Activated CD4-positive, alpha-beta T cell treated with anti-CD3 and anti-CD28 coated beads for 36 hours (primary cell): ENCODE measurements around the gene KLHDC8A. TPM values are rescaled to one million over a fixed set of nuclear protein-coding genes. Genes with fewer than 3 reads are reported as not detected.
A peak's percentile ranks its signal among the peaks of the same experiment; 100 is the strongest.
"Not testable (repeated sequence)": the region's sequence is repeated elsewhere in the genome, so short reads cannot be mapped to it uniquely, and the experiment has no call there.

Source experiments
- ATAC-seq: fragments of 200-7000 bp; cut with Tn5 transposase; one replicate; pipeline ENCODE4 v1.10.0; 2021; ENCODE audit warnings: mild to moderate bottlenecking, moderate library complexity
- CTCF ChIA-PET: fragments of 350-600 bp; sonication (Branson Sonifier 250); formaldehyde crosslinking; loops from one replicate; lab custom pipeline; 2021; ENCODE audit warnings: antibody characterized with exemption; lab: Charles Lee
- POLR2A ChIA-PET: fragments of 350-600 bp; sonication (Branson Sonifier 250); formaldehyde crosslinking; loops from one replicate; lab custom pipeline; 2021; ENCODE audit warnings: antibody characterized with exemption, inconsistent platforms; lab: Charles Lee
- DNase-seq: peaks from one replicate; pipeline ENCODE4 v3.0.0-alpha.2; 2020
- H3K27ac Mint-ChIP-seq: one replicate; pipeline ENCODE4 v1.8.0; 2021; ENCODE audit warnings: mixed read lengths
- H3K27me3 Mint-ChIP-seq: one replicate; pipeline ENCODE4 v1.8.0; 2021; ENCODE audit warnings: mixed read lengths
- H3K36me3 Mint-ChIP-seq: one replicate; pipeline ENCODE4 v1.8.0; 2021; ENCODE audit warnings: low read depth, mixed read lengths
- H3K4me1 Mint-ChIP-seq: one replicate; pipeline ENCODE4 v1.8.0; 2021; ENCODE audit warnings: mixed read lengths
- H3K4me3 Mint-ChIP-seq: one replicate; pipeline ENCODE4 v1.8.0; 2021; ENCODE audit warnings: mild to moderate bottlenecking, moderate library complexity, mixed read lengths
- H3K9me3 Mint-ChIP-seq: one replicate; pipeline ENCODE4 v1.8.0; 2021; ENCODE audit warnings: low read depth, mixed read lengths
- intact Hi-C, 2 experiments: fragments of 100-400 bp; cut with DNase I in 1 of 2; cut with micrococcal nuclease in 1 of 2; formaldehyde crosslinking; loops; one replicate each; pipeline versions ENCODE4 v1.14.2 to v1.15.1; 2022 to 2024; cut with DNase I, micrococcal nuclease
- total RNA-seq, 2 experiments: library from RNA; stranded (reverse); gene quantifications; one replicate each; pipeline ENCODE4 v1.2.3, GENCODE V29; 2021

KLHDC8A gene
- total RNA-seq, 2 experiments from 2014 or later = not detected

GRCh38 chr1:205297546-205298177 lies 59.1 kb downstream of the KLHDC8A start:
- ATAC-seq, H3K9me3 Mint-ChIP-seq, H3K27ac Mint-ChIP-seq, H3K4me3 Mint-ChIP-seq, DNase-seq, POLR2A ChIA-PET, intact Hi-C loops, H3K27me3 Mint-ChIP-seq, H3K36me3 Mint-ChIP-seq: not testable (repeated sequence)
- peaks cover 43% of the 10 kb centered on the region for H3K4me1 Mint-ChIP-seq
- CTCF ChIA-PET = interaction anchor here (0.6 to 2.1 kb wide), 5 partner anchors 17 to 278 kb away, joined by 3 to 5 read pairs (median 4); no protein-coding TSS in a partner anchor

GRCh38 chr1:205296154-205296553 lies 60.6 kb downstream of the KLHDC8A start:
- H3K27ac Mint-ChIP-seq = no peak overlapping the region
- intact Hi-C loops = no loop called here
- no peak overlapping the region for H3K4me3 Mint-ChIP-seq
- no peaks in the 10 kb centered on the region for H3K27me3 Mint-ChIP-seq
- CTCF ChIA-PET = interaction anchor here (0.7 to 1.4 kb wide), 3 partner anchors 20 to 58 kb away, joined by 3 read pairs; no protein-coding TSS in a partner anchor
- H3K4me1 Mint-ChIP-seq = peaks cover 46% of the 10 kb centered on the region
- H3K9me3 Mint-ChIP-seq = no peaks in the 10 kb centered on the region
- no peak for DNase-seq
- POLR2A ChIA-PET = no interaction called here
- peak; percentile 55 for ATAC-seq
- H3K36me3 Mint-ChIP-seq = peaks cover 2% of the 10 kb centered on the region

GRCh38 chr1:205294934-205295333 lies 61.8 kb downstream of the KLHDC8A start:
- no peaks in the 10 kb centered on the region for H3K27me3 Mint-ChIP-seq
- intact Hi-C loops = no loop called here
- ChIA-PET CTCF (interaction anchor here (0.6 to 3.1 kb wide), 8 partner anchors 19 to 415 kb away, joined by 3 to 23 read pairs (median 3); no protein-coding TSS in a partner anchor), POLR2A (interaction anchor here (1.8 kb wide), 1 partner anchor 21 kb away, joined by 4 read pairs; no protein-coding TSS in a partner anchor)
- DNase-seq (no peak), ATAC-seq (no peak)
- no peaks in the 10 kb centered on the region for H3K36me3 Mint-ChIP-seq
- H3K9me3 Mint-ChIP-seq = no peaks in the 10 kb centered on the region
- no peak overlapping the region for H3K27ac Mint-ChIP-seq
- H3K4me3 Mint-ChIP-seq = no peak overlapping the region
- peaks cover 46% of the 10 kb centered on the region for H3K4me1 Mint-ChIP-seq

- intact Hi-C loops = no loop called here
Measured at GRCh38 chr1:205294175-205294917, 62.4 kb downstream of the KLHDC8A start.

GRCh38 chr1:205293350-205294074 lies 63.2 kb downstream of the KLHDC8A start:
- Mint-ChIP-seq H3K27ac (peak overlapping the region; percentile 33), H3K27me3 (no peaks in the 10 kb centered on the region), H3K9me3 (no peaks in the 10 kb centered on the region), H3K36me3 (no peaks in the 10 kb centered on the region), H3K4me3 (no peak overlapping the region), H3K4me1 (peaks cover 56% of the 10 kb centered on the region)
- DNase-seq (no peak), ATAC-seq (no peak)
- CTCF ChIA-PET = interaction anchor here (0.7 to 3.1 kb wide), 7 partner anchors 11 to 42 kb away, joined by 3 to 23 read pairs (median 4); partner anchors contain the start of gene NUAK2
- POLR2A ChIA-PET = interaction anchor here (0.7 to 1.8 kb wide), 2 partner anchors 20 to 26 kb away, joined by 3 to 4 read pairs; no protein-coding TSS in a partner anchor
- intact Hi-C loops = no loop called here

More at GRCh38 chr1:205294175-205294917, 62.4 kb downstream of the KLHDC8A start:
- Mint-ChIP-seq H3K4me1 (peaks cover 49% of the 10 kb centered on the region), H3K27me3 (no peaks in the 10 kb centered on the region), H3K9me3 (no peaks in the 10 kb centered on the region), H3K36me3 (no peaks in the 10 kb centered on the region), H3K4me3 (no peak overlapping the region), H3K27ac (peak overlapping the region; percentile 33)
- ChIA-PET CTCF (interaction anchor here (0.6 to 3.1 kb wide), 12 partner anchors 10 to 415 kb away, joined by 3 to 23 read pairs (median 3); partner anchors contain the start of gene NUAK2), POLR2A (interaction anchor here (0.7 to 1.8 kb wide), 2 partner anchors 21 to 25 kb away, joined by 3 to 4 read pairs; no protein-coding TSS in a partner anchor)
- no peak for ATAC-seq
- DNase-seq = no peak

GRCh38 chr1:205291596-205291995 lies 65.1 kb downstream of the KLHDC8A start:
- H3K4me1 Mint-ChIP-seq = peaks cover 64% of the 10 kb centered on the region
- H3K36me3 Mint-ChIP-seq = no peaks in the 10 kb centered on the region
- peak; percentile 12 for ATAC-seq

GRCh38 chr1:205287767-205288559 lies 68.8 kb downstream of the KLHDC8A start:
- DNase-seq (peak; percentile 88), ATAC-seq (peak; percentile 68)
- CTCF ChIA-PET = interaction anchor here (0.6 to 23.1 kb wide), 15 partner anchors 8 to 562 kb away, joined by 3 to 760 read pairs (median 4); partner anchors contain the start of gene NUAK2
- Mint-ChIP-seq H3K4me3 (peak overlapping the region; percentile 29), H3K9me3 (no peaks in the 10 kb centered on the region), H3K27ac (peak overlapping the region; percentile 79), H3K4me1 (peaks cover 77% of the 10 kb centered on the region), H3K27me3 (no peaks in the 10 kb centered on the region), H3K36me3 (no peaks in the 10 kb centered on the region)
- intact Hi-C loops = loop anchor here (1.0 to 10.0 kb wide), 8 partner anchors 25 to 1963 kb away; partner anchors contain the start of genes DSTYK (in 1 of the 2), ELK4 (in 1 of the 2), MDM4 (in 1 of the 2) and NUAK2 (in 1 of the 2)
- POLR2A ChIA-PET = interaction anchor here (0.6 to 2.1 kb wide), 4 partner anchors 26 to 458 kb away, joined by 3 to 9 read pairs (median 4); partner anchors contain the start of gene NUAK2

More at GRCh38 chr1:205291596-205291995, 65.1 kb downstream of the KLHDC8A start:
- Mint-ChIP-seq H3K27me3 (no peaks in the 10 kb centered on the region), H3K27ac (no peak overlapping the region), H3K4me3 (no peak overlapping the region), H3K9me3 (no peaks in the 10 kb centered on the region)
- DNase-seq = peak; percentile 52
- ChIA-PET POLR2A (no interaction called here), CTCF (interaction anchor here (3.1 kb wide), 1 partner anchor 33 kb away, joined by 23 read pairs; no protein-coding TSS in a partner anchor)
- intact Hi-C loops = no loop called here

GRCh38 chr1:205287076-205287475 lies 69.6 kb downstream of the KLHDC8A start:
- POLR2A ChIA-PET = interaction anchor here (0.9 to 2.1 kb wide), 2 partner anchors 27 to 33 kb away, joined by 4 to 9 read pairs; no protein-coding TSS in a partner anchor
- H3K36me3 Mint-ChIP-seq = no peaks in the 10 kb centered on the region
- CTCF ChIA-PET = interaction anchor here (0.6 to 23.1 kb wide), 7 partner anchors 10 to 122 kb away, joined by 3 to 760 read pairs (median 10); partner anchors contain the start of genes NUAK2 and TMCC2
- H3K4me3 Mint-ChIP-seq = no peak overlapping the region
- no peaks in the 10 kb centered on the region for H3K9me3 Mint-ChIP-seq
- H3K27ac Mint-ChIP-seq = peak overlapping the region; percentile 92
- ATAC-seq = no peak
- no peak for DNase-seq
- H3K27me3 Mint-ChIP-seq = no peaks in the 10 kb centered on the region
- peaks cover 84% of the 10 kb centered on the region for H3K4me1 Mint-ChIP-seq
- intact Hi-C loops = loop anchor here in 1 of 2 experiments (2.0 to 10.0 kb wide), 5 partner anchors 345 to 1962 kb away; partner anchors contain the start of genes ELK4, MDM4 and SLC41A1

- Mint-ChIP-seq H3K27me3 (no peaks in the 10 kb centered on the region), H3K36me3 (no peaks in the 10 kb centered on the region), H3K4me1 (peaks cover 78% of the 10 kb centered on the region), H3K9me3 (no peaks in the 10 kb centered on the region), H3K27ac (peak overlapping the region; percentile 92), H3K4me3 (peak overlapping the region; percentile 55)
- POLR2A ChIA-PET = interaction anchor here (0.9 to 2.1 kb wide), 3 partner anchors 27 to 33 kb away, joined by 4 to 9 read pairs (median 7); no protein-coding TSS in a partner anchor
- DNase-seq = peak; percentile 84
- no peak for ATAC-seq
- intact Hi-C loops = loop anchor here (1.0 to 10.0 kb wide), 6 partner anchors 35 to 1962 kb away; partner anchors contain the start of genes ELK4 (in 1 of the 2), MDM4 (in 1 of the 2), NUAK2 (in 1 of the 2) and SLC41A1 (in 1 of the 2)
- CTCF ChIA-PET = interaction anchor here (0.5 to 23.1 kb wide), 7 partner anchors 11 to 121 kb away, joined by 3 to 760 read pairs (median 10); partner anchors contain the start of genes NUAK2 and TMCC2
Measured at GRCh38 chr1:205286335-205286950, 70.3 kb downstream of the KLHDC8A start.
